K562 (cell line): Measurements from ENCODE around the gene C1orf198. TPM values are rescaled to one million over a fixed set of nuclear protein-coding genes. Genes with fewer than 3 reads are reported as not detected.

ENCODE experiments used
- CAMTA2 ChIP-seq: fragments of 250-450 bp; sonication (Bioruptor Pico); conservative IDR thresholded peaks from 2 replicates; pipeline ENCODE4 v1.5.1; 2022
- CC2D1A ChIP-seq: fragments of 450-650 bp; IDR thresholded peaks from 2 replicates; pipeline ENCODE4 v1.6.1; 2017; ENCODE audit warnings: mild to moderate bottlenecking
- CTCF ChIP-seq, 3 experiments: IDR thresholded peaks in 2 of 3; conservative IDR thresholded peaks in 1 of 3; 2 replicates each; pipeline ENCODE4 v1.5.1; 2011 to 2012; ENCODE audit warnings: low read length in 3 of 3, mild to moderate bottlenecking in 3 of 3, control low read depth in 2 of 3, improper control_type of control experiment in 1 of 3, inconsistent platforms in 1 of 3, low read depth in 1 of 3, mixed read lengths in 1 of 3, moderate library complexity in 1 of 3; ENCODE audit not compliant: insufficient read depth in 2 of 3
- ELK3 ChIP-seq: fragments of 450-650 bp; formaldehyde crosslinking; IDR thresholded peaks from 2 replicates; pipeline ENCODE4 v1.4.0; 2020; ENCODE audit warnings: mild to moderate bottlenecking
- HCFC1 ChIP-seq: IDR thresholded peaks from 2 replicates; pipeline ENCODE4 v1.6.1; 2012; ENCODE audit warnings: low read depth, low read length, improper control_type of control experiment
- HINFP ChIP-seq: fragments of 450-650 bp; conservative IDR thresholded peaks from 2 replicates; pipeline ENCODE4 v1.6.1; 2016; ENCODE audit warnings: missing genetic modification characterization, low read depth, mild to moderate bottlenecking, control low read depth, missing compliant biosample characterization
- MAFG ChIP-seq: fragments of 450-650 bp; conservative IDR thresholded peaks from 2 replicates; pipeline ENCODE4 v1.6.1; 2016; ENCODE audit warnings: missing genetic modification characterization, missing compliant biosample characterization
- MLLT1 ChIP-seq, 2 experiments: fragments of 450-650 bp; IDR thresholded peaks; 2 replicates each; pipeline ENCODE4 v1.6.1; 2016
- NFXL1 ChIP-seq: fragments of 450-650 bp; formaldehyde crosslinking; IDR thresholded peaks from 2 replicates; pipeline ENCODE4 v1.4.0; 2021; ENCODE audit warnings: mild to moderate bottlenecking
- NR2C1 ChIP-seq, 2 experiments: fragments of 450-650 bp; IDR thresholded peaks; 2 replicates each; pipeline ENCODE4 v1.6.1; 2017; ENCODE audit warnings: mild to moderate bottlenecking in 2 of 2, antibody characterized with exemption in 1 of 2, inconsistent platforms in 1 of 2, missing compliant biosample characterization in 1 of 2, missing genetic modification characterization in 1 of 2
- PTBP1 ChIP-seq: fragments of 200-400 bp; formaldehyde crosslinking; IDR thresholded peaks from 2 replicates; pipeline ENCODE4 v1.6.1; 2017; ENCODE audit warnings: low read depth, low read length
- RB1 ChIP-seq: fragments of 450-650 bp; IDR thresholded peaks from 2 replicates; pipeline ENCODE4 v1.6.1; 2017; ENCODE audit warnings: low read depth, mild to moderate bottlenecking
- RFX5 ChIP-seq: IDR thresholded peaks from 2 replicates; pipeline ENCODE4 v1.6.1; 2011; ENCODE audit warnings: low read depth, mild to moderate bottlenecking, improper control_type of control experiment, low read length
- SAFB ChIP-seq: fragments of 200-400 bp; formaldehyde crosslinking; IDR thresholded peaks from 2 replicates; pipeline ENCODE4 v1.6.1; 2017; ENCODE audit warnings: low read depth, low read length, borderline replicate concordance
- SAFB2 ChIP-seq: fragments of 200-400 bp; formaldehyde crosslinking; IDR thresholded peaks from 2 replicates; pipeline ENCODE4 v1.6.1; 2018; ENCODE audit warnings: borderline replicate concordance, low read length, low read depth, moderate library complexity; ENCODE audit not compliant: severe bottlenecking
- SMARCA5 ChIP-seq: fragments of 450-650 bp; IDR thresholded peaks from 2 replicates; pipeline ENCODE4 v1.6.1; 2016
- TOE1 ChIP-seq, 2 experiments: fragments of 450-650 bp in 1 of 2; sonication (generic) in 1 of 2; formaldehyde crosslinking in 1 of 2; IDR thresholded peaks; 2 replicates each; pipeline versions ENCODE4 v1.7.1 to v1.8.0; 2016 to 2022; ENCODE audit warnings: borderline replicate concordance in 2 of 2, mild to moderate bottlenecking in 2 of 2, antibody characterized with exemption in 1 of 2, inconsistent platforms in 1 of 2, low read depth in 1 of 2, missing genetic modification reagents in 1 of 2, moderate library complexity in 1 of 2
- ZNF436 ChIP-seq: fragments of 250-450, 450-650 bp; sonication (Bioruptor Pico); formaldehyde crosslinking; IDR thresholded peaks from 2 replicates; pipeline ENCODE4 v1.7.0; 2020; ENCODE audit warnings: mild to moderate bottlenecking
- ZNF639 ChIP-seq, 2 experiments: fragments of 200-800 bp in 1 of 2; sonication (Bioruptor generic) in 1 of 2; sonication (generic) in 1 of 2; formaldehyde crosslinking in 1 of 2; IDR thresholded peaks in 1 of 2; conservative IDR thresholded peaks in 1 of 2; 2 replicates each; pipeline versions ENCODE4 v1.5.0 to v1.6.1; 2016 to 2020; ENCODE audit warnings: missing compliant biosample characterization in 1 of 2, missing genetic modification characterization in 1 of 2, missing genetic modification reagents in 1 of 2
- polyA plus RNA-seq, 8 experiments: library from polyadenylated mRNA; depleted of rRNA in 4 of 8; stranded (reverse) in 5 of 8; unstranded in 3 of 8; fragments of >200 nt; fragmentation: Nextera tagmentation in 2 of 8; fragmentation: Illumina TruSeq in 1 of 8; extraction: Ambion mirVana in 2 of 8; extraction: Trizol in 1 of 8; gene quantifications; 2 replicates each; pipeline versions ENCODE4 v1.2.1 to v1.2.3, GENCODE V29; 2011 to 2014; ENCODE audit warnings: inconsistent platforms in 1 of 8, missing spikeins in 1 of 8
- total RNA-seq, 7 experiments: library from RNA; depleted of rRNA in 6 of 7; stranded (reverse); fragments of >200 nt in 6 of 7; fragmentation: Illumina TruSeq in 2 of 7; extraction: Trizol in 2 of 7; gene quantifications; 2 replicates each; pipeline versions ENCODE4 v1.2.1 to v1.2.3, GENCODE V29; 2011 to 2021; ENCODE audit warnings: low replicate concordance in 1 of 7

Gene C1orf198
- total and polyA plus RNA-seq, 9 of the 15 experiments (the other 6 are each of a cell fraction or from before 2014, with no cell fraction given), result 2.0 to 15.1 (median 10.4) TPM

GRCh38 chr1:230867903-230868735, at the start of gene C1orf198 (continued):
- no peak for TF ChIP-seq CTCF (IDR thresholded peaks at IDR 0.05 in 2 of 3, conservative IDR thresholded peaks at IDR 0.05 in 1 of 3; ENCODE audit: insufficient read depth in 2 of 3, low read depth in 1 of 3, low read length in 3 of 3)
- TF ChIP-seq MAFG, result no peak
- no peak for TF ChIP-seq CAMTA2 (CRISPR knock-in tag)
- no peak for TF ChIP-seq TOE1 (IDR thresholded peaks at IDR 0.05; ENCODE audit: borderline replicate concordance)
- no peak for TF ChIP-seq TOE1 (CRISPR knock-in tag; IDR thresholded peaks at IDR 0.05; ENCODE audit: borderline replicate concordance, low read depth)
- no peak for TF ChIP-seq PTBP1
- no peak for TF ChIP-seq HCFC1
- no peak for TF ChIP-seq NR2C1 (IDR thresholded peaks at IDR 0.05)
- no peak for TF ChIP-seq NR2C1 (tag; IDR thresholded peaks at IDR 0.05)
- TF ChIP-seq NFXL1 (CRISPR knock-in tag), result no peak
- no peak for TF ChIP-seq HINFP (tag)
- no peak for TF ChIP-seq CC2D1A
- TF ChIP-seq ELK3 (CRISPR knock-in tag), result no peak
- no peak for TF ChIP-seq ZNF436 (CRISPR knock-in tag)
- TF ChIP-seq RFX5, result no peak
- TF ChIP-seq MLLT1 (IDR thresholded peaks at IDR 0.05), result no peak
- no peak for TF ChIP-seq SMARCA5
- peak; percentile 80 for TF ChIP-seq RB1
- TF ChIP-seq SAFB2, result no peak
- no peak for TF ChIP-seq ZNF639 (CRISPR knock-in tag; conservative IDR thresholded peaks at IDR 0.05 in 1 of 2, IDR thresholded peaks at IDR 0.05 in 1 of 2)
- TF ChIP-seq SAFB, result peak; percentile 55; the same call in 1 of the 2 replicates
